ENCODE results near the gene GPR141.
A peak's percentile ranks its signal among the peaks of the same experiment; 100 is the strongest.

GPR141 gene

GRCh38 chr7:37769291-37769690 is 85.7 kb downstream of the GPR141 start:
- TF ChIP-seq POLR2AphosphoS5 (IDR thresholded peaks at IDR 0.05; ENCODE audit: low read depth, low read length) = no peak
- TF ChIP-seq TAF1 (IDR thresholded peaks at IDR 0.05; ENCODE audit: borderline replicate concordance, low read depth, low read length) = no peak
- TF ChIP-seq POLR2A (IDR thresholded peaks at IDR 0.05; ENCODE audit: low read depth, low read length) = no peak
- FAIRE-seq = no peak
- DNase-seq (ENCODE audit: insufficient read length) = no peak

- DNase-seq (ENCODE audit: insufficient read length) (no peak), FAIRE-seq (no peak)
- TF ChIP-seq POLR2AphosphoS5 (IDR thresholded peaks at IDR 0.05; ENCODE audit: low read depth, low read length) (no peak), TAF1 (IDR thresholded peaks at IDR 0.05; ENCODE audit: borderline replicate concordance, low read depth, low read length) (no peak), POLR2A (IDR thresholded peaks at IDR 0.05; ENCODE audit: low read depth, low read length) (no peak)
Observed at GRCh38 chr7:37769726-37770125, 86.2 kb downstream of the GPR141 start.

- TF ChIP-seq TAF1 (IDR thresholded peaks at IDR 0.05; ENCODE audit: borderline replicate concordance, low read depth, low read length) (no peak), POLR2AphosphoS5 (IDR thresholded peaks at IDR 0.05; ENCODE audit: low read depth, low read length) (no peak), POLR2A (IDR thresholded peaks at IDR 0.05; ENCODE audit: low read depth, low read length) (no peak)
- DNase-seq (ENCODE audit: insufficient read length) (no peak), FAIRE-seq (no peak)
Observed at GRCh38 chr7:37770838-37771237, 87.3 kb downstream of the GPR141 start.

- TF ChIP-seq POLR2A (IDR thresholded peaks at IDR 0.05; ENCODE audit: low read depth, low read length) (no peak), TAF1 (IDR thresholded peaks at IDR 0.05; ENCODE audit: borderline replicate concordance, low read depth, low read length) (no peak), POLR2AphosphoS5 (IDR thresholded peaks at IDR 0.05; ENCODE audit: low read depth, low read length) (no peak)
- FAIRE-seq = no peak
- DNase-seq (ENCODE audit: insufficient read length) = no peak
Observed at GRCh38 chr7:37771342-37771741, 87.8 kb downstream of the GPR141 start.

- no peak for TF ChIP-seq POLR2AphosphoS5 (IDR thresholded peaks at IDR 0.05; ENCODE audit: low read depth, low read length)
- TF ChIP-seq POLR2A (IDR thresholded peaks at IDR 0.05; ENCODE audit: low read depth, low read length) = no peak
- no peak for TF ChIP-seq TAF1 (IDR thresholded peaks at IDR 0.05; ENCODE audit: borderline replicate concordance, low read depth, low read length)
- no peak for FAIRE-seq
- DNase-seq (ENCODE audit: insufficient read length) = no peak
Observed at GRCh38 chr7:37771801-37772200, 88.2 kb downstream of the GPR141 start.

GRCh38 chr7:37775921-37776320 is 92.4 kb downstream of the GPR141 start:
- no peak for FAIRE-seq
- TF ChIP-seq POLR2AphosphoS5 (IDR thresholded peaks at IDR 0.05; ENCODE audit: low read depth, low read length) (no peak), POLR2A (IDR thresholded peaks at IDR 0.05; ENCODE audit: low read depth, low read length) (no peak), TAF1 (IDR thresholded peaks at IDR 0.05; ENCODE audit: borderline replicate concordance, low read depth, low read length) (no peak)

GRCh38 chr7:37781156-37781555 is 97.6 kb downstream of the GPR141 start:
- no peak for FAIRE-seq
- no peak for DNase-seq (ENCODE audit: insufficient read length)
- TF ChIP-seq TAF1 (IDR thresholded peaks at IDR 0.05; ENCODE audit: borderline replicate concordance, low read depth, low read length) = no peak
- TF ChIP-seq POLR2A (IDR thresholded peaks at IDR 0.05; ENCODE audit: low read depth, low read length) = no peak
- no peak for TF ChIP-seq POLR2AphosphoS5 (IDR thresholded peaks at IDR 0.05; ENCODE audit: low read depth, low read length)

More at GRCh38 chr7:37775921-37776320, 92.4 kb downstream of the GPR141 start:
- no peak for DNase-seq (ENCODE audit: insufficient read length)

- no peak for FAIRE-seq
- TF ChIP-seq TAF1 (IDR thresholded peaks at IDR 0.05; ENCODE audit: borderline replicate concordance, low read depth, low read length) = no peak
- no peak for TF ChIP-seq POLR2A (IDR thresholded peaks at IDR 0.05; ENCODE audit: low read depth, low read length)
- TF ChIP-seq POLR2AphosphoS5 (IDR thresholded peaks at IDR 0.05; ENCODE audit: low read depth, low read length) = no peak
Observed at GRCh38 chr7:37782166-37782565, 98.6 kb downstream of the GPR141 start.

GRCh38 chr7:37784015-37784414 is 100.4 kb downstream of the GPR141 start:
- DNase-seq (ENCODE audit: insufficient read length) = no peak
- FAIRE-seq = peak; percentile 24
- no peak for TF ChIP-seq POLR2A (IDR thresholded peaks at IDR 0.05; ENCODE audit: low read depth, low read length)
- no peak for TF ChIP-seq POLR2AphosphoS5 (IDR thresholded peaks at IDR 0.05; ENCODE audit: low read depth, low read length)

More at GRCh38 chr7:37782166-37782565, 98.6 kb downstream of the GPR141 start:
- DNase-seq (ENCODE audit: insufficient read length) = no peak

GRCh38 chr7:37786741-37787569 is 103.4 kb downstream of the GPR141 start:
- FAIRE-seq (peak; percentile 95), DNase-seq (ENCODE audit: insufficient read length) (no peak)
- TF ChIP-seq TAF1 (IDR thresholded peaks at IDR 0.05; ENCODE audit: borderline replicate concordance, low read depth, low read length) (no peak), POLR2AphosphoS5 (IDR thresholded peaks at IDR 0.05; ENCODE audit: low read depth, low read length) (no peak), POLR2A (IDR thresholded peaks at IDR 0.05; ENCODE audit: low read depth, low read length) (no peak)
